A673 (cell line): Measurements from ENCODE around the gene ZIC1.

Experiments
- EZH2 ChIP-seq: fragments of 200-600 bp; sonication (generic); IDR thresholded peaks from 2 replicates; pipeline ENCODE4 v1.6.1; 2017; ENCODE audit warnings: borderline replicate concordance, low read depth, mild to moderate bottlenecking, mixed read lengths, antibody characterized with exemption, low read length; ENCODE audit not compliant: poor library complexity, severe bottlenecking
- TF ChIP-seq, protein P1 (sequence below): fragments of 300-800, 200-600 bp; sonication (generic); conservative IDR thresholded peaks from 2 replicates; pipeline ENCODE4 v1.5.1; 2017; ENCODE audit warnings: low read depth, mild to moderate bottlenecking, antibody characterized with exemption, low read length, moderate library complexity, mixed read lengths

GRCh38 chr3:147360646-147361453, 48.3 kb upstream of the ZIC1 start:
- TF ChIP-seq, protein P1, sequence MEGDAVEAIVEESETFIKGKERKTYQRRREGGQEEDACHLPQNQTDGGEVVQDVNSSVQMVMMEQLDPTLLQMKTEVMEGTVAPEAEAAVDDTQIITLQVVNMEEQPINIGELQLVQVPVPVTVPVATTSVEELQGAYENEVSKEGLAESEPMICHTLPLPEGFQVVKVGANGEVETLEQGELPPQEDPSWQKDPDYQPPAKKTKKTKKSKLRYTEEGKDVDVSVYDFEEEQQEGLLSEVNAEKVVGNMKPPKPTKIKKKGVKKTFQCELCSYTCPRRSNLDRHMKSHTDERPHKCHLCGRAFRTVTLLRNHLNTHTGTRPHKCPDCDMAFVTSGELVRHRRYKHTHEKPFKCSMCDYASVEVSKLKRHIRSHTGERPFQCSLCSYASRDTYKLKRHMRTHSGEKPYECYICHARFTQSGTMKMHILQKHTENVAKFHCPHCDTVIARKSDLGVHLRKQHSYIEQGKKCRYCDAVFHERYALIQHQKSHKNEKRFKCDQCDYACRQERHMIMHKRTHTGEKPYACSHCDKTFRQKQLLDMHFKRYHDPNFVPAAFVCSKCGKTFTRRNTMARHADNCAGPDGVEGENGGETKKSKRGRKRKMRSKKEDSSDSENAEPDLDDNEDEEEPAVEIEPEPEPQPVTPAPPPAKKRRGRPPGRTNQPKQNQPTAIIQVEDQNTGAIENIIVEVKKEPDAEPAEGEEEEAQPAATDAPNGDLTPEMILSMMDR: no peak
- no peak for TF ChIP-seq EZH2
